ENCODE results near the gene PROSER3. TPM values are rescaled to one million over a fixed set of nuclear protein-coding genes. Genes with fewer than 3 reads are reported as not detected.
"Not testable (repeated sequence)": the region's sequence is repeated elsewhere in the genome, so short reads cannot be mapped to it uniquely, and the experiment has no call there.

PROSER3 gene
- total RNA-seq, 2 donors from 2014 or later: 36.2 to 36.6 TPM

- Mint-ChIP-seq H3K4me3 (peak overlapping the region; percentile 65), H3K27ac (no peak overlapping the region), H3K36me3 (ENCODE audit: low read depth) (peaks cover 3% of the 10 kb centered on the region), H3K27me3 (no peaks in the 10 kb centered on the region), H3K4me1 (peaks cover 24% of the 10 kb centered on the region)
- peak; percentile 55 to 71 (median 57) for DNase-seq
- ATAC-seq: peak; percentile 10
- H3K9me3 ChIP-seq (ENCODE audit: control insufficient read depth, low read length, poor library complexity, severe bottlenecking): no peaks in the 10 kb centered on the region
Observed at GRCh38 chr19:35755550-35756376, 2.2 kb upstream of the PROSER3 start.

GRCh38 chr19:35756377-35757230, 1.4 kb upstream of the PROSER3 start, which contains the start of gene HSPB6:
TSS of gene HSPB6 (minus strand) at chr19:35757029. CDS start at chr19:35757008, 21 bp downstream.
- Mint-ChIP-seq H3K27ac (peak within 1 kb of the TSS; percentile 93), H3K4me3 (peak within 1 kb of the TSS; percentile 99), H3K27me3 (no peaks in the 10 kb centered on the region), H3K4me1 (peaks cover 24% of the 10 kb centered on the region), H3K36me3 (ENCODE audit: low read depth) (peaks cover 3% of the 10 kb centered on the region)
- no peak for ATAC-seq
- no peaks in the 10 kb centered on the region for H3K9me3 ChIP-seq (ENCODE audit: control insufficient read depth, low read length, poor library complexity, severe bottlenecking)
- no peak for DNase-seq

GRCh38 chr19:35757231-35757748, 686 bp upstream of the PROSER3 start:
- H3K4me1 Mint-ChIP-seq: peaks cover 24% of the 10 kb centered on the region
- peak overlapping the region; percentile 93 for H3K27ac Mint-ChIP-seq
- peaks cover 6% of the 10 kb centered on the region for H3K36me3 Mint-ChIP-seq (ENCODE audit: low read depth)
- peak overlapping the region; percentile 99 for H3K4me3 Mint-ChIP-seq
- H3K27me3 Mint-ChIP-seq: no peaks in the 10 kb centered on the region
- no peak for ATAC-seq
- no peaks in the 10 kb centered on the region for H3K9me3 ChIP-seq (ENCODE audit: control insufficient read depth, low read length, poor library complexity, severe bottlenecking)
- DNase-seq: peak in 1 of 3 donors; percentile 20

GRCh38 chr19:35759697-35760096, 1.7 kb downstream of the PROSER3 start:
- H3K4me1 Mint-ChIP-seq: peaks cover 23% of the 10 kb centered on the region
- H3K4me3 Mint-ChIP-seq: peak overlapping the region; percentile 57
- H3K27me3 Mint-ChIP-seq: no peaks in the 10 kb centered on the region

GRCh38 chr19:35760711-35761349, 2.9 kb downstream of the PROSER3 start:
- Mint-ChIP-seq H3K27me3 (no peaks in the 10 kb centered on the region), H3K4me3 (no peak overlapping the region), H3K27ac (peak overlapping the region; percentile 74), H3K36me3 (ENCODE audit: low read depth) (peaks cover 8% of the 10 kb centered on the region), H3K4me1 (peaks cover 22% of the 10 kb centered on the region)
- ATAC-seq (no peak), DNase-seq (no peak)
- H3K9me3 ChIP-seq (ENCODE audit: control insufficient read depth, low read length, poor library complexity, severe bottlenecking): no peaks in the 10 kb centered on the region

More at GRCh38 chr19:35759697-35760096, 1.7 kb downstream of the PROSER3 start:
- DNase-seq (no peak), ATAC-seq (no peak)
- Mint-ChIP-seq H3K36me3 (ENCODE audit: low read depth) (peaks cover 6% of the 10 kb centered on the region), H3K27ac (peak overlapping the region; percentile 74)
- no peaks in the 10 kb centered on the region for H3K9me3 ChIP-seq (ENCODE audit: control insufficient read depth, low read length, poor library complexity, severe bottlenecking)

DNA sequence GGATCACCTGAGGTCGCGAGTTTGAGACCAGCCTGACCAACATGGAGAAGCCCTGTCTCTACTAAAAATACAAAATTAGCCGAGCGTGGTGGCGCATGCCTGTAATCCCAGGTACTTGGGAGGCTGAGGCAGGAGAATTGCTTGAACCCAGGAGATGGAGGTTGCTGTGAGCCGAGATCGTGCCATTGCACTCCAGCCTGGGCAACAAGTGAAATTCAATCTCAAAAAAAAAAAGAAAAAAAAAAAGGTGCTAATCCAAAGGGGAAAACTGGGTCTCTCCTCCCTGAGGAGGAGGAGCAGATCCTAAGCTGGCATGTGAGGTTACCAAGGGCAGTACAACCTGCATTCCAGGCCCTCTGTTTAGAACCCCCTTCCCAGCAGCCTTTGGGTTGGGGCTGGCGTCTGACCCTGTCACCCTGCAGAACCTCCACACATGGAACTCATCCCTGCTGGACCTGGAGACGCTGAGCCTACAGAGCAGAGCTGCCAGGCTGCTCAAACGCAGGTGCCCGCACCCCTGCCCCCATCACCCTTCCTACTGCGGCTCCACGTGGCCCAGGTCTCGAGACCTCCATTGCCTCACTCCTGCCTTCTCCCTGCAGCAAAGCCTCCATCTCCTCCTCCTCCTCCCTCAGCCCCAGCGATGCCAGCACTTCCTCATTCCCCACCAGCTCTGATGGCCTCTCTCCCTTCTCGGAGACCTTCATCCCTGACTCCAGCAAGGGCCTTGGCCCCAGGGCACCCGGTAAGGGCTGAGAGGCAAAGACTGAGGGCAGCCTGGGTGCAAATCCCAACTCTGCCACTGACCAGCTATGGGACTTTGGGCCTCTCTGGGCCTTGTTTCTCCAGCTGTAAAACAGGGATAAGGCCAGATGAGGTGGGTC, 6.7 kb downstream of the PROSER3 start:
- Mint-ChIP-seq H3K27ac (no peak overlapping the region), H3K4me1 (peaks cover 3% of the 10 kb centered on the region), H3K4me3 (no peak overlapping the region), H3K36me3 (ENCODE audit: low read depth) (peaks cover 5% of the 10 kb centered on the region), H3K27me3 (no peaks in the 10 kb centered on the region)
- no peaks in the 10 kb centered on the region for H3K9me3 ChIP-seq (ENCODE audit: control insufficient read depth, low read length, poor library complexity, severe bottlenecking)
- no peak for DNase-seq
- ATAC-seq: no peak

DNA sequence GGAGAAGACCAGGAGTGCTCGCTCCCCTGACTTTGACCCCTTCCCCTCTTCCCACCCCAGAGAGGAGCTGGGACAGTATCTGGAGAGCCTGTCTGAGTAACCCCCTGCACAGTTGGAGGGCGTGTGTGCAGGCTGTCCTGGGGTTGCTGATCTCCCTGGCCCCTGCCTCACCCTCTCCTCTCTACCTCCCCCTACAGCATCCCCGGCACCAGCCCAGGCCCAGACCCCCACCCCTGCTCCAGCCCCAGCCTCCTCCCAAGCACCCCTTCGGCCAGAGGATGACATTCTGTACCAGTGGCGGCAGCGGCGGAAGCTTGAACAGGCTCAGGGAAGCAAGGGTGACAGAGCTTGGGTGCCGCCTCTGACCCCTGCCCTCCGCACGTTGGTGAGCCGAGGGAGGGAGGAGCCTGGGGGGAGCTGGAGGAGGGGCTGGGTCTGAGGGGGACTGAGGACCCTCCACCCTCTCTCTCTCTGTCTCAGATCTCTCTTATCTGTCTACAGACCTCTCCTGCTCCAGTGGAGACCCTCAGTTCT, 8.7 kb downstream of the PROSER3 start:
- ATAC-seq (no peak), DNase-seq (no peak)
- Mint-ChIP-seq H3K36me3 (ENCODE audit: low read depth) (peaks cover 5% of the 10 kb centered on the region), H3K27me3 (no peaks in the 10 kb centered on the region), H3K27ac (no peak overlapping the region), H3K4me3 (no peak overlapping the region), H3K4me1 (peaks cover 5% of the 10 kb centered on the region)
- H3K9me3 ChIP-seq (ENCODE audit: control insufficient read depth, low read length, poor library complexity, severe bottlenecking): no peaks in the 10 kb centered on the region

GRCh38 chr19:35767288-35768081, 9.5 kb downstream of the PROSER3 start:
- no peaks in the 10 kb centered on the region for H3K9me3 ChIP-seq (ENCODE audit: control insufficient read depth, low read length, poor library complexity, severe bottlenecking)
- peaks cover 2% of the 10 kb centered on the region for H3K36me3 Mint-ChIP-seq (ENCODE audit: low read depth)
- H3K4me3 Mint-ChIP-seq: no peak overlapping the region
- ATAC-seq (no peak), DNase-seq (no peak)
- H3K27ac Mint-ChIP-seq: no peak overlapping the region
- H3K27me3 Mint-ChIP-seq: no peaks in the 10 kb centered on the region
- H3K4me1 Mint-ChIP-seq: peaks cover 5% of the 10 kb centered on the region

DNA sequence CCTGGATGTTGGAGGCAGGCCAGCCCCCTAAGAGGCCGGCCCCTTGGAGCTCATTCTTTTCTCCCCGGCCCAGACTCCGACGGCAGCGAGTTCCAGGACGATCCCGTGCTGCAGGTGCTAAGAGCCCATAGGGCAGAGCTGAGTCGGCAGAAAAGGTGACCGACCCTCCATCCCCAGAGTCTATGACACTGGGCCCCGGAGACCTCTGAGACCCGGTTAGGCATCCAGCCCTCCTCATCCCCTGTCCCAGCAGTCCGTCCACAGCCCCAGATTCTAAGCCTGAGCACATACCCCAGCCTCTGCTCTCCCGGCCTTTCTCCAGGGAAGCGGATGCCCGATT, 10.1 kb downstream of the PROSER3 start:
- Mint-ChIP-seq H3K4me1 (peaks cover 5% of the 10 kb centered on the region), H3K4me3 (no peak overlapping the region), H3K27me3 (no peaks in the 10 kb centered on the region), H3K27ac (no peak overlapping the region), H3K36me3 (ENCODE audit: low read depth) (peaks cover 2% of the 10 kb centered on the region)
- ATAC-seq: no peak
- H3K9me3 ChIP-seq (ENCODE audit: control insufficient read depth, low read length, poor library complexity, severe bottlenecking): no peaks in the 10 kb centered on the region
- no peak for DNase-seq

GRCh38 chr19:35772362-35772761, 14.4 kb downstream of the PROSER3 start:
- H3K27ac Mint-ChIP-seq; H3K9me3 ChIP-seq (ENCODE audit: control insufficient read depth, low read length, poor library complexity, severe bottlenecking); H3K27me3 Mint-ChIP-seq; H3K4me3 Mint-ChIP-seq; H3K36me3 Mint-ChIP-seq (ENCODE audit: low read depth); ATAC-seq; DNase-seq: not testable (repeated sequence)
- H3K4me1 Mint-ChIP-seq: peaks cover 21% of the 10 kb centered on the region

DNA sequence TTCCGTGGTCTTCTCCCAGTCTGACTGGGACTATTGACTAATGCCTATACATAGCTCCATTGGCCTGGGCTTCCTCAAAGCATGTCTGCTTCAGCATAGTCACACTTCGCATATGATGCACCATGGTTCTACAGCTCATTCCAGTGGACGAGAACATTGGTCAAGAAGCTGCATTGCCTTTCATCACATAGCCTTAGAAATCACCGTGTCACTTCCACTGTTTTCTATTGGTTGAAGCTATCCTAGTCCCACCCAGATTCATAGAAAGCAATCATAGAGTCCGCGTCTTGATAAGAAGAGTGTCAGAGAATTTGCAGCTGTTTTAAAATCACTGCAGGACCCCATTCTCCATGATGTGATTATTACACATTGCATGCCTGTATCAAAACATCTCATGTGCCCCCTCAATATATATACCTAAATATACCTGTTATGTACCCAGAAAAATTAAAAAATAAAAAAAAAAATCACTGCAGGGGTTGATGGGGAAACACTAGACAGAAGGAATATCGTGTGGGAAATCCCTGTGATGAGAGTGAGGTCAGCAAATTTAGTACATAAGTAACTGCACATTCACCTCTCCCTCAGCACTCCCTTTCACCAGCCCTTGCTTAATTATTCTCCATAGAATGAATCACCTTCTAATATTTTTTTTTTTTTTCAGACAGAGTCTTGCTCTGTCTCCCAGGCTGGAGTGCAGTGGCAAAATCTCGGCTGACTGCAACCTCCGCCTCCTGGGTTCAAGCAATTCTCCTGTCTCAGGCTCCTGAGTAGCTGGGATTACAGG, 15.2 kb downstream of the PROSER3 start:
- Mint-ChIP-seq H3K4me3 (no peak overlapping the region), H3K4me1 (peaks cover 21% of the 10 kb centered on the region), H3K27me3 (no peaks in the 10 kb centered on the region), H3K36me3 (ENCODE audit: low read depth) (no peaks in the 10 kb centered on the region), H3K27ac (no peak overlapping the region)
- H3K9me3 ChIP-seq (ENCODE audit: control insufficient read depth, low read length, poor library complexity, severe bottlenecking): no peaks in the 10 kb centered on the region
- ATAC-seq (no peak), DNase-seq (no peak)

All from T-helper 17 cell (primary cell).